OCI-LY7 (cell line): ENCODE data around the gene SFTPD.
A peak's percentile ranks its signal among the peaks of the same experiment; 100 is the strongest.

Source experiments
- CTCF ChIP-seq: fragments of 200-600 bp; sonication (generic); conservative IDR thresholded peaks from 2 replicates; pipeline ENCODE4 v1.5.1; 2014; ENCODE audit warnings: mild to moderate bottlenecking, antibody characterized with exemption, low read length, moderate library complexity, mixed read lengths
- EZH2phosphoT487 ChIP-seq: fragments of 200-600 bp; sonication (generic); IDR thresholded peaks from 2 replicates; pipeline ENCODE4 v1.6.1; 2018; ENCODE audit warnings: low read depth, borderline replicate concordance, mild to moderate bottlenecking, mixed run types, antibody characterized with exemption, low read length, moderate library complexity, mixed read lengths

GRCh38 chr10:79929409-79929904 is 19.4 kb downstream of the SFTPD start:
- TF ChIP-seq CTCF (peak; percentile 82), EZH2phosphoT487 (no peak)
